ENCODE data around the gene CAPRIN2.

The CAPRIN2 gene

DNA sequence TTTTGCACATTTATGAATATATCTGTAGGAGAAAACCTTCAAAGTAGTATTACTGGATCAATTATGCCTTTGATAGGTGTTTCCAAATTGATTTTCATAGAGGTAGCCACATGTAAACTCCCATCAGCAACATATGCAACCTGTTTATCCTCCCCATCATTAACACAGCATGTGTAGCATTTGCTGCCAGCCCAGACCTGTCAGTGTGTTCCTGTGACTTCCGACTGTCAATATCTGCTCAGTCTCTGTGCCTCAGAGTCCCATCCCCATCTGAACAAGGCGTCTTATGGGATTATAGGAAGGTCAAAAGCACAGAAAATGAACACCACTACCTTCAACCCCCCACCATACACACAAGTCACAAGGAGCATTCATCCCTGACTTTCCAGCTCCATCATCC, 9.5 kb upstream of the CAPRIN2 start:
- no peak for DNase-seq (ENCODE audit: low spot score)

DNA sequence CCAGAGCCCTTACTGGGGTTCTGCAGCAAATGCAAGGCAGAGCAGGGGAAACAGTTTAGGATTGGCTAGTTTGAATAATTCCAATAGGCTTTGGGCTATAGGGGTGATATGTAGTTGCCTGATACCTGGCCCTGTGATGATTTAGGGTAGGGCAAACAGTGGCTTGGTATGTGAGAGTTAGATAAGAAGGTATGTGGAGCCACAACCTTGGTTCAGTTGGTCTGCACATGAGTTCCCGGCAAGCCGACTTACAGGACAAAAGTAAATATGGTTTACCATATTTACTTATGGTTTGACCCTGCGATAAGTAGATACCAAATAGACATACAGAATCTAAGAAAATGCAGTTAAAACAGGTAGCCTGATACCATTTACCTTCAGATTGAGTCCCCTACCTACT, 8.3 kb upstream of the CAPRIN2 start:
- DNase-seq (ENCODE audit: low spot score) = no peak

DNA sequence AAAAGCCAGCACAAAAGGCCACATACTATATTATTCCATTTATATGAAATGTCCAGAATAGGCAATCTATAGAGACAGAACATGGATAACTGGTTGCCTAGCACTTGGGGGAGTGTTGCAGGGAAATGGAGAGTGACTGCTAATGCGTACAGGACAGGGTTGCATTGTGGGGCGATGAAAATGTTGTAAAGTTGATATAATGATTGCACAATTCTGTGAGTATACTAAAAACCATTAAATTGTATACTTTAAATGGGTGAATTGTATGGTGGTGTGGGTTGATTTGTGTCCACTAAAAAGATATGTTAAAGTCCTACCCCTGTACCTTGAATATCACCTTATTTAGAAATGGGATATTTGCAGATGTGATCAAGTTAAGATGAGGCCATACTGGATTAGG, 7.0 kb upstream of the CAPRIN2 start:
- no peak for DNase-seq (ENCODE audit: low spot score)

DNA sequence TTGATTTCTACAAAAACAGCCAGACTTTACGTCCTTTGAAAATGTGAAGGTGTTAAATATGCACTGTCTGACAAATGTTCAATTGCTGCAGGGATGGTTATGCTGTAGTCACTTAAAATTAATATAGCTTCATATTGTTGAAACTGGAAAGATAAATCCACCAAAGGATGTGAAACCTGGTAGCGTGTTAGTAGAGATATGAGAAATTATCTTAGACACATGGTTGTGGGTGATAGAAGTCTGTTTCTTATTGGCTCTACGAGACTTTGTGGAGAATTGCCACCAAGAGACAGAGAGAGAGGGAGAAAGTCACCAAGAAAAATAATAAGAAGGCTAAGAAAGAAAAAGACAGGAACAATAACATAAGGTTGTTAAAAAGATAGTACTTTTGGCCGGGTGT, 2.6 kb upstream of the CAPRIN2 start:
- DNase-seq (ENCODE audit: low spot score) = no peak

DNA sequence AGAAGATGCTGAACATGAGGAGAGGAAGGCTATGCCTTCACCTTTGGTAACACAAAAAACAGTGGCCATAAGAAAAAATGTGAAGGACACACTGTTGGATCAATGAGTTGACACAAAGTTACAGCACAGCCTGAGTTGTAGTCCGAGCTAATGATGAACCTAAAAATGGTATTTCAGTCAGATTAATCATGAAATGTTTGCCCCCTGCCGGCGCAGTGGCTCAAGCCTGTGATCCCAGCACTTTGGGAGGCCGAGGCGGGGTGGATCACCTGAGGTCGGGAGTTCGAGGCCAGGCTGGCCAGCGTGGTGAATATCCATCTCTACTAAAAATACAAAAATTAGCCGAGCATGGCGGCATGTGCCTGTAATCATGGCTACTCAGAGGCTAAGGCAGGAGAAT, 1.3 kb upstream of the CAPRIN2 start:
- DNase-seq (ENCODE audit: low spot score) = no peak

DNA sequence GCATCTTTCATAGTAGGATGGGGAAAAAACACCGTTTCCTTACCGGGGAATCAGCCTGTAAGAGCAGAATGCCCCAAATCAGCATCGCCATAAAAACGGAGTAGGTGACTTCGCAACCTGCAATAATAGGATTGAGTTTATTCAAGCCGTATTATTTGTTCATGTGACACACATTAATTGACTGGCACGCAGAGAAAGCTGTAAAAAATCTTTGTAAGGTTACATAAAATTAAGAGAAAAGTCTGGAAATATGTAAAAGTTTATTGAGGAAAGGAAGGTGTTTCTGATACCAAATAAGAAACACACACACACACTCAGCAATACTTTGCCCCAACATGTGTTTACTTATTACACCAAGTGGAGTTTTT, 628 bp upstream of the CAPRIN2 start:
- no peak for DNase-seq (ENCODE audit: low spot score)

DNA sequence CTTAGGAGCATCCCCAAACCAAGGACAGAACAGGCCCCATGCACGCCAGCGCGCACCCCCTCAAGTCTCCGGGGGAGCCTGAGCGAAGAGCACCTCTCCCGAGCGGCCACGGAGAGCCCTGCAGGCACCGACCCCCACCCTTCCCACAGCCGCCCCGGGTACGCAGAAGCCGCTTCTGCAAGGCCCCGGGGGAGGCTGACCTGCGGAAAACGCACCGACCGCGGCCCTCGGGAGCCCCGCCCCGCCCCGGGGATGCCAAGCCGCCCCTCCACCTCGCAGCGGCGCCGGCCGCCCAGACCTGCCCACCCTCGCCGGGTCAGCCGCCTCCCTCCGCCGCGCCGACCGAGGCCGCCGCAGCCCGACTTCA, 385 bp downstream of the CAPRIN2 start:
- no peak for DNase-seq (ENCODE audit: low spot score)

DNA sequence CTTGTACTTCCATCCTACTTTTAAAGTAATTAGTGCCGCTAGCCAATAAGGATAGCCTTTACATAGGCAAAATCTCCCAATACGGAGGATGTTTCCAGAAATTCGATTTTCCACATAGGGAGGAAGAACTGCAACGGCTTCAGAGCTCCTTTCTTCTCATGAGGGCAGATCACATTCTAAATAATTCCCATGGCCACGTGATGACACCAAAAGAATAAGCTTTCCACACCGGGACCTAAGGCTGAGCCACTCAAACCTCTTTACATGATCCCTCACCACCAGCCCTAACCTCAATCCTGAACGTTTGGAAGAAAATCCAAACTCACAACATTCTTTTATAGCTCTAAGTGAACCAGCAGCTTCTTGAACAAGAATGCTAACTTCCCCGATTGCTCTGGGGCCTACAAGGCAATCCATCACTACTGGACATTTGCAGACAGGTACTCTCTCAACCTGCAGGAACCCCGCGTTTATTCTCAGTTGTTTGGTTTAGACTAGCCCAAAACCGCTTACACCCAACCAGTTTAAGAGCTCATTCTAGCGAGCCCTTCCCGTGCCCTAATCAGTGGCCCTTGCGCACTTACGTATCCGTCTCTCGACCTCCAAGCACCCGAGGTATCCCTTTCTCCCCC, 884 bp downstream of the CAPRIN2 start:
- peak; percentile 29 for DNase-seq (ENCODE audit: low spot score)

DNA sequence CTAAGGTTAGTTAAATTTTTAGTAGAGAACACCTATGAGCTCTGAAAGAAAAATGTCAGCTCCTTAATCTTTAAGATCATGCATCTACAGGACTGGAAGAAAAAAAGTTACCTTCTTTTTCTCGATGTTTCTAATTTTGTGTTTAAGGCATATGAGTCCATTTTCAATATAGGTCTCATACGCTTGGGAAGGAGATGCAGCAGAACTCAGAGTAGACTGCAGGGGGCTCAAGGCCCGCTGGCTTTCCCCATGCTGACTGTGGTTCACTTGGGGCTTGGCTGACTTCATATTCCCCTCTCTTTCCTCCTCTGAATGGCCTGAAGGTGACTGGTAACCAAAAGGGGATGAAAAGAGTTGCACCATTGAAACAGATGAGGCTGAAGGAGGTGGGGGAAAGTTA, 1.5 kb downstream of the CAPRIN2 start:
- no peak for DNase-seq (ENCODE audit: low spot score)

DNA sequence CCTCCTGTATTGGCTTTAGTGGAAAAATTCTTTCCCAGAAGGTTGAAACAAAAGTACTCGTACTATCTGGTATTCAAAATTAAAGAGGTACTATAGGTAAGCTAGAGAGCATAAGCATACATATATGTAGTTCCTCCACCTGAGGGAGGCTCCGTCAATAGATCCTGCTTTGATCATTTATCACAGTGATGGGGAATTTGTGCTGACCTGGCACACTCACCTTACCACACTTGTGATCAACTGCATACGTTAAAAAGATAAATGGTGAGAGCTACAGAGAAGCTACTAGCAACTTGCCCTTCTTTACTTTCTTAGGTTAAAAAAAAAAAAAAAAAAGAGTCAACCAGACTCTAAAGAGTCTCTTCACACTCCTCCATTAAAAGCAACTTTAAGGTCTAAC, 2.5 kb downstream of the CAPRIN2 start:
- no peak for DNase-seq (ENCODE audit: low spot score)

DNA sequence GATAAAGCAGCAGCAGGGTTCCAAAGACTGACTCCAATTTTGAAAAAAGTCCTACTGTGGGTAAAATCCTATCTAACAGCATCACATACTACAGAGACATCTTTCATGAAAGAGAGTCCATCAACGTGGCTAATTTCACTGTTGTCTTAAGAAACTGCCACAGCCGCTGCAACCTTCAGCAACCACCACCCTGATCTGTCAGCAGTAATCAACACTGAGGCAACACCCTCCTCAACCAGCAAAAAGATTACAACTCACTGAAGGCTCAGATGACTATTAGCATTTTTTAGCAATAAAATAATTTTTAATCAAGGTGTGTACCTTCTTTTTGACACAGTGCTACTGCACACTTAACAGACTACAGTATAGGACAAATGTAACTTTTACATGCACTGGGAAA, 6.6 kb downstream of the CAPRIN2 start:
- no peak for DNase-seq (ENCODE audit: low spot score)

DNA sequence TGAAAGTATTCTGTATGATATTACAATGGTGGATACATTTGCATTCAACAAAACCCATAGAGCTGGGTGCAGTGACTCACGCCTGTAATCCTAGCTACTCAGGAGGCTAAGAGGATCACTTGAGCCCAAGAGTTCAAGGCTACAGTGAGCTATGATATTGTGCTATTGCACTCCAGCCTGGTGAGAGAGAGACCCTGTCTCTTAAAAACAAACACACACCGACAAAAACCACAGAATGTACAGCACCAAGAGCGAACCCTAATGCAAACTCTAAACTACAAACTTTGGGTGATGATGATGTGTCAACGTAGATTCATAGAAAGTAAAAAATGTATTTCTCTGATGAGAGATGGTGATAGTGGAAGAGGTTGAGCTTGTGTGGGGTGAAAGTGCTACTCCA, 8.6 kb downstream of the CAPRIN2 start:
- no peak for DNase-seq (ENCODE audit: low spot score)

DNA sequence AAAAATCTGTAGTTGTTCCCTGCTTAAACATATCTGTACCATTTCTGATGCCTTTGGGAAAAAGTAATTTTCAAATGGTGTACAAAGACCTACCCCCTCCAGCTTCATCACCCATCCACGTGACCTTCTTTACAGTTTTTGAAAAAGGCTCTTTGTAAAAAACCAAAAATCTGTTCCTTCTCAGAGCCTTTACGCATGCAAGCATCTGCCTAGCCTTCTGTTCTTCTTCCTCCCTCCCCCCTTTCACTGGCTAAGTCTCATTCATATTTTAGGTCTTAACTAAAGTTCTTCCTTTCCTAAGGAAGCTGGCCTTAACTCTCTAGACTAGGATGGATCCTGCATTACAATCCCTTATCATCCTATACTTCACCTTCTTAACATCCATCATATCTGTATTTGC, 10.4 kb downstream of the CAPRIN2 start:
- no peak for DNase-seq (ENCODE audit: low spot score)

DNA sequence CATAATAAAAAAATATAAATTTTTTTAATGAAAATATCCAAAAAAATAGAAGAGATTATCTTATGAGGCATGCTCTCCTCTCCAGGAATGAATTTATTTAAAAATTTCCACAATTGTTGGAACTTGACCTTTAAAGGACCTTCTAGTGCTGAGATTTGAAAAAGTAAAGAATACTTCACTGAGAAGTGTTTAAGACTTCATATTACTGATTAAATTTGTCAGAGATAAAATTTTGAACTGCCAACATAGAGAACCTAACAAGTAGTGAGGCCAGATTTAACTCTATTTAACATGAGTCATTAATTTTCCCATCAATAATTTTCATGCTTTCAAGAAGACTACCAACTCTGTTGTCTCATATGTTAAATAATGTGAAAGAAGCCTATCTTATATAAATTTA, 14.5 kb downstream of the CAPRIN2 start:
- DNase-seq (ENCODE audit: low spot score) = no peak

DNA sequence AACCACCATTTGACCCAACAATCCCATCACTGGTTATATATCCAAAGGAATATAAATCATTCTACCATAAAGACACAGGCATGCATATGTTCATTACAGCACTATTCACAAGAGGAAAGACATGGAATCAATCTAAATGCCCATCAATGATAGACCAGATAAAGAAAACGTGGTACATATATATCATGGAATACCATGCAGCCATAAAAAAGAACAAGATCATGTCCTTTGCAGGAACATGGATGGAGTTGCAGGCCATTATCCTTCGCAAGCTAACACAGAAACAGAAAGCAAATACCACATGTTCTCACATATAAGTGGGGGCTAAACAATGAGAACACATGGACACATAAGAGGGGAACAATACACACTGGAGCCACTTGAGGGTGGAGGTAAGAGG, 15.7 kb downstream of the CAPRIN2 start:
- DNase-seq (ENCODE audit: low spot score) = no peak

DNA sequence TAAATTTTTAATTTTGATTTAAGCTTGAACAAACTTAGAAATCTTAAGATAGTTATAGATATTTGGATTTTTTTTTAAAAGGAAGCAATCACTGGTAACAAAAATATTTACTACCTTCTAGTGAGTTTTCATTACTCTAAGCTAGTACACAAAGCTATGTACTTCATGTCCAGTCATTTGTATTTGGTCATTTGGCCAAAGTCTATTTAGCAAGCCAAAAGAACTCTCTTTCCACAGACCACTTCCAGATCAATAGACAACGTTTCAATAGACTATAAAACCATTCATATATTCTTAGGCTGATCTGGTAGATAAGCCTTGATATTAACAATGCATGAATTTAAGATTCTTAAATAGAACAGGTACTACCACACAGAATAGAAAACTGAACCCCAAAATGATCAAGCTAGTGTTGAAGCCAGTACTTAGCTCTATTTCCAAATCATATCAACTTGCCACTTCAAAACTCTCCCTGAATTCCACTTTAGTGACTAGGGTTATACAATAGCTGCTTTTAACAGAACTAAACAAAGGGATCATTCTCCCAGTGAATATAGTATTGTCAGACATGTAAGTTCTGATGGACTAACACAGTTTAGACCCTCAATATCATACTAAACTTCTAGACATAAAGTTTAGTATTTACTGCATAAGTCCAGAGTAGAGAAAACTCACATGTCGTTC, 21.7 kb downstream of the CAPRIN2 start:
- DNase-seq (ENCODE audit: low spot score) = no peak

DNA sequence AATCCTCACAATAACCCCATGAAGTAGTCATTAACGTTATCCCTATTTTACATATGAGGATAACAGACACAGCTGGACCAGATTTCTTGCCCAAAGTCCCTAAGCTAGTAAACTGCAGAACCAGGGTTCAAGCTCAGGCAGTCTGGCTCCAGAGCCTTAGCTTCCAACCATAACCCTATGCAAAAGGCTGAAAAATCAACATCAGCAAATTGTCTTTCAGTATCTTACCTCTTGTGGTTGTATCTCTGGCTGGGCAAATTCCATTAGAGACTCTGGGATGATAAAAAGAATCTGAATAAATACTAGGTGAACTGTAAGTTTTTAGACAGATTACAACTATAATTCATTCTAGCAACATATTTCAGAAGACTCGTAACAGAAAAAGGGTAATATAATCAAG, 24.7 kb downstream of the CAPRIN2 start:
- no peak for DNase-seq (ENCODE audit: low spot score)

DNA sequence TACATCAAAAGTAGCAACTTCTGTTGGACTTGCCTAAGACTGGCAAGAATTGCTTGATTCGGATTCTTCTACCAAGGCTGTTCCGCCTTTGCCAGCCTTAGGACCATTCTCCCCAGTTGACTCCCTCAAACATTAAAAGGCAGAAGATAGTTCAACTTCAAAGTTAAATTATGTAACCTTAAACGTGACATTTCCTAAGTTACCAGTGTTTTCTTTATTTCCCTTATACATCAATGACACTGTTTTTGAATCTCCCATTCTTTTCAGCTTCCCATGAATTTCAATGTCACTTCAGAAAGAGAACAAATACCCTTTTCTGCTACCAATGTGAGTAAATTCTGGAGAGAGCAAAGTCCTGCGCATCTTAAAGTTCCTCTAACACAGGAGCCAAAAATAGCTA, 25.2 kb downstream of the CAPRIN2 start:
- DNase-seq (ENCODE audit: low spot score) = no peak

DNA sequence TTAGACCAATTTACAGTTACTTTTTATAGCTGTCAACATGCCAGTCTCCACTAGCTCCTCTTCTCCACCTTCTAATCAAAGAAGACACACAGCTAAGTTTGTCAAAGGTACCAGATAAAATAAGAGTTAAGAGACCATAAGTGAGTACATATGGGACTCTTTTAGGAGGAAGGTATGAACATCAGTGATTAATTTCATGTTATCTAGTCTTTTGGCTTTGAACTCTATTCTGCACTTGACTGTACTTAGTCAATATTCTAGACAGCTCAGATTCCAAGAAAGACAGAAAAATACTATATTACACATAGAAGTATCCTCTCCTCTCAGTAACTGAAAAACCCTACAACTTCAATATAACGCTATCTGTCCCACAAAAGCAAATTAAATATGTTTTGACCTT, 28.1 kb downstream of the CAPRIN2 start:
- DNase-seq (ENCODE audit: low spot score) = no peak

DNA sequence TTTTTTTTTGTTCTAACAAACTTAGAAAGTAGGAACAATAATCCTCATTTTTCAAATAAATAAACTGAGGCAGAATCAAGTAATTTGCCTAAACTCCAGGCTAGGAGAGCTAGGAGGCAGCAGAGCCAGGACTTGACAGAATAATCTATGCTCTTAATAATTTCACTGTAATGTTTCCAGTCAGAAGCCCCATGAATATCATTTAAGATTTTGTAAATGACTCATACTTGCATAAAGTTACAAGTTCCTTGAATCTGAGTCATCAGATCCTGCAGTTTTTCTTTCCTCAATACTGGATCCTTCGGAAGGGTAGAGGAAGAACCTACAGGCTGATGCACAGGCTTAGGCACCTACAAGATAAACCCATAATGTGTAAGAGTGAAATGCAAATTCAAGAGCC, 29.0 kb downstream of the CAPRIN2 start:
- peak; percentile 52 for DNase-seq (ENCODE audit: low spot score)

DNA sequence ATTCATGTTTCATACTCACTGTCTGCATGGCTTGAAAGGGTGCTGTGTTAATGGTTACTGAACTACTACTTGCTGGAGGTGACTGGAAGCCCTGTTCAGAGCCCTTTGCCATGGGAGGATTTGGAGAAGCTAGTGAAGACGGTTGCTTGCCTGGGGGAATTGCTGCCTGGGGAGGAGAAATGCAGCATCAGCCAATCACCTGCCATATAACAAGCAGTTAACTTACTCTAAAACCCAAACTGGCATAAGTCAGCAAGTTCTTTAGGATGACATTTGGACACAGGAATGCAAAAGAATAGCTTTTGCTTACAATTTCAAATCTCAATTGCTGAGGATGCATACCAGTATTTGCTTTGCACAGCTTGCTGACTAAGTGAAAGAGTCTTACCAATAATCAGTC, 35.7 kb downstream of the CAPRIN2 start:
- DNase-seq (ENCODE audit: low spot score) = no peak

DNA sequence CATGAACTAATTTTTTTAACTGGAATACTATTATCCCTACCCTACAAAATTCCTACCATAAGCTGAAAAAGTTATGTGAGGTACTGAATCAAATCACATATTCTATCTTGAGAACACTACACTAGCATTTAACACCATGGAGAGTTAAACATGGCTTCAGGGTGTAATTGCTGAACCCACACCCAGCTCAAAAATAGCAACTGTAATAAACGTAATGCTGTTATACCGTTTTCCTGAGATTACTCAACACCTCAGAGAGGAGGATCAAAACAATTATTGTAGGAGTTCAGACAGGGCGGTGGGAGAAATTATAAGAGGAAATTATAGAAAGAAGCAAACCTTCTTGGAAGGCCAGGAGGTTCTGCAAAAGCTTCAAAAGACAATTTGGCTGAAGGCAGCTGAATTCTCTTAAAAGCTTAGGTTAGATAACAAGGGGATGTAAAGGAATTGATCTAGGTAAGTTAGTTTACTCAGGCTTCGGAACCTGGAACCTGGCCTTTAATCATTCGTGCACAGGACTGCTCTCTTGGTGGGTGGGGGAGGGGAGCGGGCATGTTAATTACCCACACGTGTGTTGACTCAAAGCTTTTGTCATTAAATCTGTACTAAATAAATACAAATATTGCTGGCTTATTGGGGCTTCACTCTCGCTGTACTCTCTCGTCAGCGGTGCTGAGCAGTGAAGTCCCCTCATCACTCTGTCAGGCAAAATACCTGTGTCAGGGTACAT, 47.0 kb downstream of the CAPRIN2 start:
- peak; percentile 65 for DNase-seq (ENCODE audit: low spot score)

DNA sequence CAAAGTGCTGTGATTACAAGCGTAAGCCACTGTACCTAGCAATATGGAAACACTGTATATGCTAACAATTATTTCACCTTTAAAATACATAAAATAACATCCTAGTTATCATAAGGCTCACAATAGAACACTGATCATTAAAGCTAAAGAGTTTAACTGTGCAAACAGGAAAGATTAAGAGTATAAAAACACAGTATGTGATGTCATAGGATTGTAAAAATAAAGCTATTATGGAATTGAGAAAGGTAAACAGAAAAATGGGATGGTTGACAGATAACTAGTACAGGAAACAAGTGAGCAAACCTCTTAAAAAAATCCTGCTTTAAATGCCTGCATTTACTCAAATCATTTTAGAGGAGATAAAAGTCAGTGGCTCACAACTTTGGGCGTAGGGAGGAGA, 48.3 kb downstream of the CAPRIN2 start:
- no peak for DNase-seq (ENCODE audit: low spot score)

DNA sequence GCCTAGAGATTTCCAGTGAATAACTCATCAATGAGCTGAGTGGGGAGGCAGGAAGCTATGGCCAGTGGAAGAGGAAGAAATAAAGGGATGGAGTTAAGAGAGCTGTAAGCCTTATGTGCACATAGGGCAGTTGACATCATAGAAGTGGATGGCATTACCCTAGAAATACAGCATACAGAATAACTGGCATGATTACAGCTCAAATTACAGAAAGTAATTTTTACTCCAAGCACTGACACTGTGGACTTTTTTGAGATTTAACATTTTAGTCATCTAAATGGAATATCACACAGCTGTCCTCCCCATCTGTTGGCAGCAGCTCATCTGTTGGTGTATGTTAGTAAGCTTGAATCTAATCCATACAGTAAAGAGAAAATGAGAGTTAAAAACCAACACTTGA, 53.7 kb downstream of the CAPRIN2 start:
- DNase-seq (ENCODE audit: low spot score) = no peak
